CD4-positive, CD25-positive, alpha-beta regulatory T cell (primary cell): ENCODE measurements around the gene SNAPC1. TPM values are rescaled to one million over a fixed set of nuclear protein-coding genes. Genes with fewer than 3 reads are reported as not detected.
A peak's percentile ranks its signal among the peaks of the same experiment; 100 is the strongest.
"Not testable (repeated sequence)": the region's sequence is repeated elsewhere in the genome, so short reads cannot be mapped to it uniquely, and the experiment has no call there.

Experiments
- ATAC-seq, 2 donors: fragments of 150-1000 bp; cut with Tn5 transposase; one replicate each; pipeline ENCODE4 v1.10.0; 2021; ENCODE audit warnings: low read depth in 2 of 2, moderate number of reproducible peaks in 2 of 2, moderate library complexity in 1 of 2
- DNase-seq, 3 donors: peaks; one replicate each; pipeline versions ENCODE4 v3.0.0 to v3.0.0-alpha.2; 2012 to 2022; ENCODE audit warnings: mixed read lengths in 1 of 3
- H3K27ac ChIP-seq: one replicate; pipeline ENCODE4 v1.7.0; 2013; ENCODE audit warnings: mild to moderate bottlenecking, low read length; ENCODE audit not compliant: insufficient read depth, poor library complexity, severe bottlenecking
- H3K27me3 ChIP-seq: one replicate; pipeline ENCODE4 v1.7.0; 2013; ENCODE audit warnings: low read length; ENCODE audit not compliant: control insufficient read depth, insufficient read depth
- H3K36me3 ChIP-seq: one replicate; pipeline ENCODE4 v1.7.0; 2013; ENCODE audit warnings: mild to moderate bottlenecking, low read length, moderate library complexity; ENCODE audit not compliant: control insufficient read depth, insufficient read depth
- H3K4me1 ChIP-seq: 2 replicates; pipeline ENCODE4 v1.7.0; 2013; ENCODE audit warnings: mild to moderate bottlenecking, low read length; ENCODE audit not compliant: insufficient read depth, control insufficient read depth, poor library complexity, severe bottlenecking
- H3K4me3 ChIP-seq: one replicate; pipeline ENCODE4 v1.7.0; 2013; ENCODE audit warnings: low read depth, mild to moderate bottlenecking, low read length, moderate library complexity
- H3K9me3 ChIP-seq, 2 experiments: 1 replicate in 1 of 2; 2 replicates in 1 of 2; pipeline ENCODE4 v1.7.0; 2013; ENCODE audit warnings: low read length in 2 of 2, mild to moderate bottlenecking in 1 of 2, moderate library complexity in 1 of 2; ENCODE audit not compliant: control insufficient read depth in 2 of 2
- H3K27ac Mint-ChIP-seq, 3 donors: one replicate each; pipeline ENCODE4 v1.8.0; 2020 to 2022; ENCODE audit warnings: mild to moderate bottlenecking in 3 of 3, mixed read lengths in 3 of 3, moderate library complexity in 2 of 3
- H3K27me3 Mint-ChIP-seq: one replicate; pipeline ENCODE4 v1.8.0; 2022; ENCODE audit warnings: mild to moderate bottlenecking, mixed read lengths
- H3K36me3 Mint-ChIP-seq: one replicate; pipeline ENCODE4 v1.8.0; 2020; ENCODE audit warnings: mixed read lengths
- H3K4me1 Mint-ChIP-seq, 4 donors: one replicate each; pipeline ENCODE4 v1.8.0; 2020 to 2022; ENCODE audit warnings: mixed read lengths in 4 of 4, mild to moderate bottlenecking in 1 of 4
- H3K4me3 Mint-ChIP-seq, 4 donors: one replicate each; pipeline ENCODE4 v1.8.0; 2020 to 2022; ENCODE audit warnings: mild to moderate bottlenecking in 4 of 4, mixed read lengths in 4 of 4, moderate library complexity in 3 of 4
- H3K9me3 Mint-ChIP-seq, 7 donors: one replicate each; pipeline ENCODE4 v1.8.0; 2020 to 2022; ENCODE audit warnings: mixed read lengths in 7 of 7, mild to moderate bottlenecking in 3 of 7, moderate library complexity in 2 of 7
- polyA plus RNA-seq, 4 donors: library from polyadenylated mRNA; unstranded; fragments of 300-500 nt; fragmentation: Illumina TruSeq; gene quantifications; one replicate each; pipeline ENCODE4 v1.2.3, GENCODE V29; 2021
- total RNA-seq: library from RNA; stranded (reverse); gene quantifications from one replicate; pipeline ENCODE4 v1.2.3, GENCODE V29; 2022

SNAPC1 gene
- total and polyA plus RNA-seq, 5 donors from 2014 or later: 3.9 to 4.7 (median 4.2) TPM

DNA sequence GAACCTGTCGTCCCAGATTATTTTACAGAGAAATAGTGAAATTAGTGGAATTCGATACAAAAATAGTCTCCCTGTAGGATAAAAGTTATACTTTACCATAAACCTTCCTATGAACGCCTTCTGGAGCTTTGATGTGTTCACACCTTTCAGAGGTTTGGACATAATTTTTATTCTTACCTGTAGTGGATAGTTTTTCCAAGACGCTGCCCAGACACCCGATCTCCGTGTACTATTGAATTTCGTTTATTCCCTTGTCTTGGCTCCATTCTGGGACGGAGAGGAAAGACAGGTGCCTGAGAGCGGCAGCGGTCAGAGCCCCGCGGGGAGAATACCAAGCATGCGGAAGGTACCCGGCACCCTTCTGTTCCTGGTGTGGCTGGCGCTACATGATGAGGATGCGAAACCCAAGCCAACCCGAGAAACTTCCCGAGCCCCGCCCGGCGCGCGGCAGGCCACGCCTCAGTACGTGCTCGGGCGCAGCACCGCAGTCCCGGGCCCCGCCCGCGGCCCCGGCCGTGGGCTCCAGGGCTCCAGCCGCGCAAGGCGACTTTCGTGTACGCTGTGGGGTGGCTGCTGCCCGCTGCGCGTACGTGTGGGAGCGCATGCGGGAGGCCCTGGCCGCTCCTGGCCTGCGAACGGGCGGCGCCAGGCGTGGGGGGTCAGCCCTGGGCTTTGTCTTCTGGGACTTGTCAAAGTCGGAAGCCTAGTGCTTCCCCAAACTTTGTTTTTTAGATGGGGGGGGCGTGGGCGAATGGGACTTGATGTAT, 11.3 kb upstream of the SNAPC1 start:
- peak; percentile 63 to 78 (median 74) for DNase-seq
- Histone ChIP-seq H3K27ac (peak overlapping the region; percentile 68), H3K4me1 (peaks cover 9% of the 10 kb centered on the region), H3K4me3 (peak overlapping the region; percentile 84), H3K36me3 (peaks cover 12% of the 10 kb centered on the region), H3K9me3 (no peaks in the 10 kb centered on the region), H3K27me3 (peaks cover 4% of the 10 kb centered on the region)
- Mint-ChIP-seq H3K4me3 (peak overlapping the region; percentile 86 to 96 (median 90)), H3K4me1 (peaks cover 6 to 18% (median 14%) of the 10 kb centered on the region in 4 donors), H3K27me3 (peaks cover 15% of the 10 kb centered on the region), H3K36me3 (peaks cover 13% of the 10 kb centered on the region), H3K9me3 (peaks cover 0 to 1% (median 0%) of the 10 kb centered on the region in 7 donors), H3K27ac (peak overlapping the region; percentile 77 to 94 (median 89))
- peak; percentile 87 to 90 for ATAC-seq

DNA sequence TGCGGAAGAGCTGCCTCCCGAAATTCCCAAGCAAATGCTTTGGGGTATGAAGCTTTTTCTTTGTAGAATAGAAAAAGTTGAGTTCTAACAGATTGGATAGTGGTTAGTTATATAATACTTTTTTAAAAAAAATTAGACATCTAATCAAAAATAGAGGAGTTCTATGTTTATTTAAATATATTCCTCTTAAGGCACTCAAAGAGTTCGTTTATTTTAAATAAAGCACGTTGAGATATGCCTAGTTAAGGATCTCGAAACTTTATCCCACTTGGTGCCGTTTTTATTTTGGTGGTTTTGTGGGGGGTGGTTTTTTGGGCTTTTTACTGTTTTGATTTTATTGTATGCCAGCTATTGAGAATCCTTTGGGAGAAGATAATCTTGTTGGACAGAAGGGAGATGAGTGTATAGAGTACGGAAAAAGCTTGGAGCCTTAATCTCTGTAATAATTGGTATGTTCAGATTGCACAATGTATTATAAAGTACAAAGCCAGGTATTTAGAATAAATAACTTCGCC, 10.7 kb upstream of the SNAPC1 start:
- H3K27ac Mint-ChIP-seq: peak overlapping the region in 2 of 3 donors; percentile 60 to 77
- peaks cover 12% of the 10 kb centered on the region for H3K36me3 ChIP-seq
- DNase-seq (no peak), ATAC-seq (no peak)
- H3K4me1 Mint-ChIP-seq: peaks cover 6 to 18% (median 14%) of the 10 kb centered on the region in 4 donors
- peaks cover 11% of the 10 kb centered on the region for H3K27me3 ChIP-seq
- no peaks in the 10 kb centered on the region for H3K9me3 ChIP-seq
- H3K27ac ChIP-seq: peak overlapping the region; percentile 68
- peaks cover 9% of the 10 kb centered on the region for H3K4me1 ChIP-seq
- H3K4me3 ChIP-seq: peak overlapping the region; percentile 39
- H3K4me3 Mint-ChIP-seq: peak overlapping the region; percentile 80 to 91 (median 86)
- H3K9me3 Mint-ChIP-seq: peaks cover 0 to 1% (median 0%) of the 10 kb centered on the region in 7 donors
- H3K27me3 Mint-ChIP-seq: peaks cover 15% of the 10 kb centered on the region
- H3K36me3 Mint-ChIP-seq: peaks cover 11% of the 10 kb centered on the region

DNA sequence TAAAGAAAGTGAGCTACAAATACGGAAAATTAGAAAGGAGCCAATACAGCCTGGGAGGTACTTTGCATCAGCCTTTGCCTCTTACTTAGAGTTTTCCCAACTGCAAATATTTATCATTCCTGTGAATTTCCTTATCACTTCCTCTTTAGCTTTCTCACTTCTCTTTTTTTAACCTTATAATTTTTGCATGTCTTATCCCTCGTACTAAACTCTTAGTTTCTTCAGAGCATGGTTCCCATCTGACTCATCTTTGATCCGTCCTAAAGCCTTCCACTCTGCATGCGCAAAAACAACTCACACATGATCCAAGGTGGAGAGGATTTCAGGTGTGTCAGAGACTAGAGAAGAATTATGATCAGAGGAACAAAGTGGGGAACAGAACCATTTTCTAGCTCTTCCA, 9.6 kb upstream of the SNAPC1 start:
- peaks cover 6 to 18% (median 14%) of the 10 kb centered on the region in 4 donors for H3K4me1 Mint-ChIP-seq
- ATAC-seq (no peak), DNase-seq (no peak)
- H3K27me3 Mint-ChIP-seq: peaks cover 19% of the 10 kb centered on the region
- H3K9me3 ChIP-seq: no peaks in the 10 kb centered on the region
- H3K27ac ChIP-seq: no peak overlapping the region
- no peak overlapping the region for H3K27ac Mint-ChIP-seq
- H3K9me3 Mint-ChIP-seq: peaks cover 0 to 1% (median 0%) of the 10 kb centered on the region in 7 donors
- peak overlapping the region in 1 of 4 donors; percentile 73 for H3K4me3 Mint-ChIP-seq
- peaks cover 4% of the 10 kb centered on the region for H3K36me3 Mint-ChIP-seq
- H3K27me3 ChIP-seq: peaks cover 12% of the 10 kb centered on the region
- peaks cover 6% of the 10 kb centered on the region for H3K36me3 ChIP-seq
- H3K4me1 ChIP-seq: peaks cover 9% of the 10 kb centered on the region
- no peak overlapping the region for H3K4me3 ChIP-seq

DNA sequence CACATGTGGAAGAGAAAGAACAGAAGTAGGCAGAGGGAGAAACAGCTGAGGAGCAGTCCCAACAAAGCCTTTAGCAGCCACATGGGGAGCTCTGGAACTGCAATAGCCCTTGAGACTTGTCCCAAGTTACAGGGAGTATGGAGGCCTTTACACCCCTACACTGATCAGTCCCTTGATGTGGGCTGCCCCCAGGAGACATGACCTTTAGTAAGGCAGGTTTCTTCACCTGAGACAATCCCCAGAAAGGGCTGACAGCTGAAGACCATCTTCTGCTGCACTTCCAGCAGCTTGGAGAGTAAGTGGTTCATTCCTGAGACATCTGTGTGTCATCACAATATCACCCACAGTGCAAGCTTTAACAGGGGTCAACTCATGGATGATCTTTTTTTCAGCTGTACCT, 8.6 kb upstream of the SNAPC1 start:
- H3K27me3 ChIP-seq: peaks cover 12% of the 10 kb centered on the region
- no peak overlapping the region for H3K27ac ChIP-seq
- H3K4me3 Mint-ChIP-seq: no peak overlapping the region
- H3K9me3 Mint-ChIP-seq: peaks cover 0 to 1% (median 0%) of the 10 kb centered on the region in 7 donors
- H3K36me3 Mint-ChIP-seq: no peaks in the 10 kb centered on the region
- H3K4me1 Mint-ChIP-seq: peaks cover 6 to 18% (median 14%) of the 10 kb centered on the region in 4 donors
- peak overlapping the region in 1 of 3 donors; percentile 83 for H3K27ac Mint-ChIP-seq
- H3K36me3 ChIP-seq: no peaks in the 10 kb centered on the region
- peaks cover 9% of the 10 kb centered on the region for H3K4me1 ChIP-seq
- peaks cover 20% of the 10 kb centered on the region for H3K27me3 Mint-ChIP-seq
- no peak overlapping the region for H3K4me3 ChIP-seq
- no peaks in the 10 kb centered on the region for H3K9me3 ChIP-seq
- ATAC-seq (no peak), DNase-seq (no peak)

DNA sequence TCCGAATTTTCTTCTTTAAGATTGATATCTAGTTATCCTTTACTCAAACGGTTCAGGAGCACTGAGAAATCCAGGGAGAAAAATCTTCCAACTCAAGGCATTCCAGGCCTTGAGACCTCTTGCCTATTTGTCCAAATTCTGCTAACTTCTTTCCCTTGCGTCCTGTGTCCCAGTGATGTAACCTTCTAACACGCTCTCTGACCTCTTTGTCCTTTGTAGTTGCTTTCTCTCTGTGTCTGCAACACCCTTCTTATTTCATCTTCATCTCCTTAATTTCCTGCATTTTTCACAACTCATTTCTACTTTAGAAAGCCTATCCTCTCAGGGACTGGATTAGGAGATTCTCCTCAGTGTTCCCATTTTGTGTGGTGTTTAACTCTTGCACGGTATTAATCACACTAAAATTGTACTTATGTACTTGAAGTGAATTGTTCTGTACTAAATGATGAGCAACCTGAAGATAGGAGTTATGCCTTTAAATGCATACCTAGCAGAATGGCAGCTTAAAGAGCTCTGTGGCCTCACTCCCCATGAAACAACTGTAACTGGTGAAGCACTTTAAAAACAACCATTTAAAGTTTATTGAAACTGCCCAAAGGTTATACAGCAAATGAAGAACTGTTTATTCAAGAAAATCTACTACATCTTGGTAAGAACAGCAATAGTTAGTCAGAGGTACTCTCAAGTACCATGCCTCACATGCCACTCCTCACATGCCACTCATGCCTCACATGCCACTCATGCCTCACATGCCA, 7.4 kb upstream of the SNAPC1 start:
- H3K27ac Mint-ChIP-seq: no peak overlapping the region
- DNase-seq: no peak
- Histone ChIP-seq H3K27me3 (peaks cover 12% of the 10 kb centered on the region), H3K36me3 (no peaks in the 10 kb centered on the region), H3K4me1 (peaks cover 9% of the 10 kb centered on the region), H3K9me3 (no peaks in the 10 kb centered on the region), H3K4me3 (no peak overlapping the region), H3K27ac (no peak overlapping the region)
- H3K36me3 Mint-ChIP-seq: no peaks in the 10 kb centered on the region
- peaks cover 20% of the 10 kb centered on the region for H3K27me3 Mint-ChIP-seq
- peaks cover 0 to 1% (median 0%) of the 10 kb centered on the region in 7 donors for H3K9me3 Mint-ChIP-seq
- ATAC-seq: no peak
- H3K4me3 Mint-ChIP-seq: no peak overlapping the region
- H3K4me1 Mint-ChIP-seq: peaks cover 6 to 16% (median 11%) of the 10 kb centered on the region in 4 donors

DNA sequence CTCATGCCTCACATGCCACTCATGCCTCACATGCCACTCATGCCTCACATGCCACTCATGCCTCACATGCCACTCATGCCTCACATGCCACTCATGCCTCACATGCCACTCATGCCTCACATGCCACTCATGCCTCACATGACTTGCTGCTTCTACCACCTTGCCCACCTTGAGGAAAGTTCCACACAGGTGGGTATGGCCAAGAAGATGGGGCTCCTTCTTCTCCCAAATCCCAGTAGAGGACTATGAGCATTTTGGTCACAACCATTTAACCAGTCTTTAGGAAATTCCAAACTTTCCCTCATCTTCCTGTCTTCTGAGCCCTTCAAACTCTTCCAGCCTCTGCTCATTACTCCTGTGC, 6.9 kb upstream of the SNAPC1 start:
- not testable (repeated sequence) for H3K27ac Mint-ChIP-seq
- peaks cover 20% of the 10 kb centered on the region for H3K27me3 Mint-ChIP-seq

DNA sequence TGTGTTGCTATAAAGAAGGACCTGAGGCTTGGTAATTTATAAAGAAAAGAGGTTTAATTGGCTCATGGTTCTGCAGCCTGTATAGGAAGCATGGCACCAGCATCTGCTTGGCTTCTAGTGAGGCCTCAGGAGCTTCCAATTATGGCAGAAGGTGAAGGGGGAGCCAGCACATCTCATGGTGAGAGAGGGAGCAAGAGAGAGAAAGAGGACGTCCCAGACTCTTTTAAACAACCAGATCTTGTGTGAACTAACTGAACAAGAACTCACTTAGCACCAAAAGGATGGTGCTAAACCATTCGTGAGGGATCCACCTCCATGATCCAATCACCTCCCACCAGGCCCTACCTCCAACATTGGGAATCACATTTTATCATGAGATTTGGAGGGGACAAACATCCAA, 6.1 kb upstream of the SNAPC1 start:
- Mint-ChIP-seq H3K4me1 (peaks cover 0 to 11% (median 3%) of the 10 kb centered on the region in 4 donors), H3K4me3 (no peak overlapping the region), H3K27ac (no peak overlapping the region), H3K36me3 (no peaks in the 10 kb centered on the region), H3K9me3 (peaks cover 0 to 2% (median 0%) of the 10 kb centered on the region in 7 donors), H3K27me3 (peaks cover 20% of the 10 kb centered on the region)
- H3K9me3 ChIP-seq: no peaks in the 10 kb centered on the region
- H3K27ac ChIP-seq: no peak overlapping the region
- H3K36me3 ChIP-seq: no peaks in the 10 kb centered on the region
- DNase-seq (no peak), ATAC-seq (no peak)
- H3K4me3 ChIP-seq: no peak overlapping the region
- H3K4me1 ChIP-seq: peaks cover 3% of the 10 kb centered on the region
- peaks cover 12% of the 10 kb centered on the region for H3K27me3 ChIP-seq

More for the DNA sequence above, 6.9 kb upstream of the SNAPC1 start:
- H3K36me3 ChIP-seq, H3K4me3 ChIP-seq, H3K4me3 Mint-ChIP-seq, ATAC-seq, H3K27ac ChIP-seq, H3K36me3 Mint-ChIP-seq, H3K9me3 Mint-ChIP-seq, DNase-seq, H3K4me1 ChIP-seq, H3K9me3 ChIP-seq: not testable (repeated sequence)
- peaks cover 12% of the 10 kb centered on the region for H3K27me3 ChIP-seq
- peaks cover 6 to 16% (median 7%) of the 10 kb centered on the region in 4 donors for H3K4me1 Mint-ChIP-seq
